PC-3 (cell line): Measurements from ENCODE around the gene CTDSP2.

Experiments
- EZH2 ChIP-seq: fragments of 300-600 bp; sonication (generic); IDR thresholded peaks from one replicate; pipeline ENCODE4 v1.6.1; 2017; ENCODE audit warnings: antibody characterized with exemption, mild to moderate bottlenecking, low read length; ENCODE audit not compliant: unreplicated experiment
- EZH2phosphoT487 ChIP-seq: fragments of 300-600 bp; sonication (generic); IDR thresholded peaks from 2 replicates; pipeline ENCODE4 v1.6.1; 2018; ENCODE audit warnings: mild to moderate bottlenecking, antibody characterized with exemption, low read length, borderline replicate concordance
- TF ChIP-seq, protein P1 (sequence below): fragments of 300-600 bp; sonication (generic); conservative IDR thresholded peaks from 2 replicates; pipeline ENCODE4 v1.5.1; 2017; ENCODE audit warnings: antibody characterized with exemption, low read depth, mild to moderate bottlenecking, low read length

DNA sequence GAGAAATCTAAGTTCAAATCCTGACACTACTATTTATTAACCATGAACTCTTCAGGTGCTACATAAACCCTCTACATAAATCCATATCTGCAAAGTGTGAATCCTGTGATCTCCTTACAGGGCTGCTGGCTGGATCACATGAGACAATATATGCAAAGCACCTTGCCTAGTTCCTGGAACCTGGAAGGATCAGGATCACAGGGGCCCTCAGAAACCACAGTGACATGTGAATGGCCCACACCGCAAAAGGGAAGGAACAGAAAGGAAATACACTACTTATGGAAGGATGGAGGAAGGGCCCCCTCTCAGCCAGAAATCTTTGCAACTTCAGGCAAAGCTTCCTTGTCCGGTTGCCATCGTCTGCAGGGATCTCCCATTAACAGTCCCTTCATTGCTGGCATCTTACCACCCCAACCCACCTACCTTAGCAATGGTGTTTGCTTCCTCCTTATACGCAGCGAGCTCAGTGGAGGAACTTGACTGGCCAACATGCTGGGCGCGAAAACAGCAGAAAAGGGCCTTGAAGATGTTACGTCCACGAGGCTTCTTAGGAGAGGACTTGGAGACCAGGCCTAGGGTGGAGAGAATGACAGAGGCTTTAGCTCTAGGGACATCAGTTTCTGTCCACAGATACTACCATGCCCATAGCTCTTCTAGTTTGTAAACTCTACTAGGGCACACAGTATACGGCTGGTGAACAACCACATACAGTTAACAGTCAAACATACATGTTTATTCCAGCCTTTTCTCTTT is 17.3 kb downstream of the CTDSP2 start:
- TF ChIP-seq, protein P1, sequence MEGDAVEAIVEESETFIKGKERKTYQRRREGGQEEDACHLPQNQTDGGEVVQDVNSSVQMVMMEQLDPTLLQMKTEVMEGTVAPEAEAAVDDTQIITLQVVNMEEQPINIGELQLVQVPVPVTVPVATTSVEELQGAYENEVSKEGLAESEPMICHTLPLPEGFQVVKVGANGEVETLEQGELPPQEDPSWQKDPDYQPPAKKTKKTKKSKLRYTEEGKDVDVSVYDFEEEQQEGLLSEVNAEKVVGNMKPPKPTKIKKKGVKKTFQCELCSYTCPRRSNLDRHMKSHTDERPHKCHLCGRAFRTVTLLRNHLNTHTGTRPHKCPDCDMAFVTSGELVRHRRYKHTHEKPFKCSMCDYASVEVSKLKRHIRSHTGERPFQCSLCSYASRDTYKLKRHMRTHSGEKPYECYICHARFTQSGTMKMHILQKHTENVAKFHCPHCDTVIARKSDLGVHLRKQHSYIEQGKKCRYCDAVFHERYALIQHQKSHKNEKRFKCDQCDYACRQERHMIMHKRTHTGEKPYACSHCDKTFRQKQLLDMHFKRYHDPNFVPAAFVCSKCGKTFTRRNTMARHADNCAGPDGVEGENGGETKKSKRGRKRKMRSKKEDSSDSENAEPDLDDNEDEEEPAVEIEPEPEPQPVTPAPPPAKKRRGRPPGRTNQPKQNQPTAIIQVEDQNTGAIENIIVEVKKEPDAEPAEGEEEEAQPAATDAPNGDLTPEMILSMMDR = no peak
- TF ChIP-seq EZH2phosphoT487 (no peak), EZH2 (no peak)
